IMR-90 (cell line): ENCODE measurements around the gene ARHGEF37. TPM values are rescaled to one million over a fixed set of nuclear protein-coding genes. Genes with fewer than 3 reads are reported as not detected.

Experiments used
- ATAC-seq: fragments of 200-7000 bp; cut with Tn5 transposase; 2 replicates; pipeline ENCODE4 v1.9.1; 2020; ENCODE audit warnings: low read depth, mild to moderate bottlenecking, moderate library complexity
- BruUV-seq: library from RNA; stranded (reverse); fragments of 400-500 nt; replicated peaks from 2 replicates; lab custom pipeline; 2021; lab: Mats Ljungman, UMichigan
- CTCF ChIA-PET: fragments of 300-600 bp; formaldehyde crosslinking; extraction: SDS; loops from one replicate; lab custom pipeline; 2021; ENCODE audit warnings: antibody characterized with exemption; lab: Yijun Ruan, JAX
- POLR2A ChIA-PET: fragments of 300-600 bp; sonication (Branson Sonifier 250); formaldehyde crosslinking; loops from one replicate; lab custom pipeline; 2022; ENCODE audit warnings: antibody characterized with exemption; ENCODE audit not compliant: unreplicated experiment; lab: Charles Lee
- DNase-seq: peaks from one replicate; pipeline ENCODE4 v3.0.0; 2013
- H2AFZ ChIP-seq: replicated peaks from 2 replicates; pipeline ENCODE3; 2013; ENCODE audit warnings: low read length, mild to moderate bottlenecking; ENCODE audit not compliant: poor library complexity
- H2AK5ac ChIP-seq: 2 replicates; pipeline ENCODE4 v1.6.1; 2013; ENCODE audit warnings: low read depth, low read length, inconsistent platforms
- H2AK9ac ChIP-seq: replicated peaks from 2 replicates; pipeline ENCODE3; 2013; ENCODE audit warnings: mild to moderate bottlenecking, low read depth, low read length, moderate library complexity; ENCODE audit not compliant: poor library complexity
- H2BK120ac ChIP-seq: 2 replicates; pipeline ENCODE4 v1.6.1; 2013; ENCODE audit warnings: low read depth, low read length, inconsistent platforms
- H2BK15ac ChIP-seq: 3 replicates; pipeline ENCODE4 v1.6.1; 2013; ENCODE audit warnings: low read depth, low read length, inconsistent platforms
- H2BK20ac ChIP-seq: 2 replicates; pipeline ENCODE4 v1.6.1; 2013; ENCODE audit warnings: low read depth, mild to moderate bottlenecking, inconsistent platforms, low read length, moderate library complexity
- H2BK5ac ChIP-seq: 2 replicates; pipeline ENCODE4 v1.6.1; 2013; ENCODE audit warnings: mild to moderate bottlenecking, low read depth, low read length, inconsistent platforms; ENCODE audit not compliant: poor library complexity, severe bottlenecking
- H3K14ac ChIP-seq: replicated peaks from 2 replicates; pipeline ENCODE4 v1.6.1; 2013; ENCODE audit warnings: low read depth, low read length, inconsistent platforms
- H3K18ac ChIP-seq: 2 replicates; pipeline ENCODE4 v1.6.1; 2013; ENCODE audit warnings: low read depth, low read length, control low read depth
- H3K23ac ChIP-seq: 2 replicates; pipeline ENCODE4 v1.6.1; 2013; ENCODE audit warnings: low read depth, low read length, inconsistent platforms
- H3K27ac ChIP-seq: 2 replicates; pipeline ENCODE4 v1.5.1; 2013; ENCODE audit warnings: mild to moderate bottlenecking, control low read depth, low read length; ENCODE audit not compliant: insufficient read depth
- H3K27me3 ChIP-seq: 2 replicates; pipeline ENCODE4 v1.6.1; 2013; ENCODE audit warnings: low read length; ENCODE audit not compliant: control insufficient read depth, insufficient read depth
- H3K36me3 ChIP-seq: 2 replicates; pipeline ENCODE4 v1.6.1; 2013; ENCODE audit warnings: low read length, mixed read lengths; ENCODE audit not compliant: control insufficient read depth, insufficient read depth
- H3K4ac ChIP-seq: 2 replicates; pipeline ENCODE4 v1.6.1; 2013; ENCODE audit warnings: low read depth, low read length, inconsistent platforms
- H3K4me1 ChIP-seq: 2 replicates; pipeline ENCODE4 v1.6.1; 2013; ENCODE audit warnings: low read length, mixed read lengths; ENCODE audit not compliant: control insufficient read depth, insufficient read depth
- H3K4me2 ChIP-seq: 2 replicates; pipeline ENCODE4 v1.6.1; 2013; ENCODE audit warnings: low read depth, mild to moderate bottlenecking, control low read depth, low read length, moderate library complexity
- H3K4me3 ChIP-seq: 2 replicates; pipeline ENCODE4 v1.5.1; 2013; ENCODE audit warnings: low read depth, mild to moderate bottlenecking, control low read depth, low read length, moderate library complexity; ENCODE audit not compliant: insufficient read depth
- H3K56ac ChIP-seq: 2 replicates; pipeline ENCODE4 v1.6.1; 2013; ENCODE audit warnings: low read length, inconsistent platforms; ENCODE audit not compliant: insufficient read depth; ENCODE audit errors: extremely low read depth
- H3K79me1 ChIP-seq, 2 experiments: 2 replicates each; pipeline ENCODE4 v1.6.1; 2013; ENCODE audit warnings: low read length in 2 of 2, inconsistent platforms in 1 of 2, low read depth in 1 of 2
- H3K9ac ChIP-seq: 2 replicates; pipeline ENCODE4 v1.6.1; 2013; ENCODE audit warnings: low read depth, low read length, control low read depth
- H3K9me1 ChIP-seq: 2 replicates; pipeline ENCODE4 v1.6.1; 2013; ENCODE audit warnings: low read length, inconsistent platforms; ENCODE audit not compliant: insufficient read depth
- H3K9me3 ChIP-seq: 2 replicates; pipeline ENCODE4 v1.6.1; 2013; ENCODE audit warnings: low read length; ENCODE audit not compliant: control insufficient read depth, insufficient read depth
- H4K20me1 ChIP-seq: 2 replicates; pipeline ENCODE4 v1.6.1; 2013; ENCODE audit warnings: low read length, inconsistent platforms; ENCODE audit not compliant: insufficient read depth
- H4K5ac ChIP-seq: 2 replicates; pipeline ENCODE4 v1.6.1; 2013; ENCODE audit warnings: mild to moderate bottlenecking, low read depth, low read length, control low read depth
- H4K8ac ChIP-seq, 2 experiments: 2 replicates each; pipeline ENCODE4 v1.6.1; 2013; ENCODE audit warnings: low read depth in 2 of 2, low read length in 2 of 2, control low read depth in 1 of 2, inconsistent platforms in 1 of 2
- H4K91ac ChIP-seq: 2 replicates; pipeline ENCODE4 v1.6.1; 2013; ENCODE audit warnings: low read depth, low read length, inconsistent platforms; ENCODE audit not compliant: insufficient read depth
- MAZ ChIP-seq: IDR thresholded peaks from 2 replicates; pipeline ENCODE4 v1.6.1; 2012; ENCODE audit warnings: low read depth, mild to moderate bottlenecking, low read length, improper control_type of control experiment, moderate library complexity, borderline replicate concordance
- RCOR1 ChIP-seq: IDR thresholded peaks from 2 replicates; pipeline ENCODE4 v1.6.1; 2012; ENCODE audit warnings: mild to moderate bottlenecking, low read length, improper control_type of control experiment; ENCODE audit not compliant: insufficient replicate concordance
- whole genome bisulfite sequencing, 2 experiments: methylation state at CpG; one replicate each; pipeline versions ENCODE4 v1.1.5 to v1.1.7; 2013; ENCODE audit warnings: missing lambda C conversion rate in 2 of 2; ENCODE audit not compliant: insufficient read length in 1 of 2; ENCODE audit errors: extremely low coverage in 2 of 2; 5-methylcytosine and 5-hydroxymethylcytosine counted together
- dilution Hi-C: fragments of 300-500 bp; cut with HindIII; formaldehyde crosslinking; loops from one replicate; pipeline ENCODE4 v1.14.3; 2018; ENCODE audit warnings: low sequenced_read_pairs; ENCODE audit not compliant: unreplicated experiment
- in situ Hi-C: fragments of 300-500 bp; cut with MboI; formaldehyde crosslinking; loops from 3 replicates; pipeline ENCODE4 v1.14.3; 2019; ENCODE audit warnings: low sequenced_read_pairs, inconsistent platforms, mixed read lengths
- intact Hi-C: fragments of 100-400 bp; cut with micrococcal nuclease; formaldehyde crosslinking; loops from 2 replicates; pipeline ENCODE4 v1.10.0; 2022
- polyA plus RNA-seq, 3 experiments: library from polyadenylated mRNA; depleted of rRNA; stranded (reverse); fragments of >200 nt; gene quantifications; 2 replicates each; pipeline ENCODE4 v1.2.3, GENCODE V29; 2012; ENCODE audit warnings: low replicate concordance in 1 of 3
- total RNA-seq: library from RNA; depleted of rRNA; stranded (reverse); fragments of >200 nt; gene quantifications from 2 replicates; pipeline ENCODE4 v1.2.3, GENCODE V29; 2012
- TF ChIP-seq, protein P1 (sequence below): fragments of 150-350 bp; IDR thresholded peaks from 2 replicates; pipeline ENCODE4 v1.6.1; 2017; ENCODE audit warnings: mild to moderate bottlenecking, antibody characterized with exemption, low read length, low read depth

ARHGEF37 gene
- total and polyA plus RNA-seq, 2 of the 4 experiments (the other 2 are of a cell fraction), result 0.39 to 0.54 TPM

DNA sequence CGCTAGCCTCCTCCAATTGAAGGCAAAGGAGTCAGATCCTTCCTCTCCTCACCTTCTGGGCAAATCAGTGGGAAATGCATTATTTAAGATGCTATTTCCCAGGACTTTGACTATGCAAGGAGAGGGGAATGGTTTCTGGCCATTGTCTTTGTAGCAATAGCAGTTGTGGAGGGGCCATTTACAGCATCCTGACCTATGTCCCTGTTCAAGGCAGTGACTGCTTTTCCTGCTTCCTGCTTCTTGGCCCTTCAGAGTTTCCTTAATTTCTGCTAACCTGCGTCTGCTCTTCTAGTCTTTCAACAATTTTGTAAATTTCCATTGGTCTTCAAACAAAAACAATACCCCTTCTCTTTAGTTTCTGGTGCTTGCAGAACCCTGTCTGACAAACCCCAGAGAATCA is 76.0 kb downstream of the ARHGEF37 start:
- H3K4me2 ChIP-seq, result no peak overlapping the region
- BruUV-seq, result no TSS peak
- WGBS, 2 experiments, result no CpG with 5 or more reads among the region's 2 CpGs
- H3K23ac ChIP-seq, result no peak overlapping the region
- no peak overlapping the region for H3K4ac ChIP-seq
- DNase-seq (no peak), ATAC-seq (no peak)
- no peak overlapping the region for H2BK120ac ChIP-seq
- no peak overlapping the region for H3K9ac ChIP-seq
- H4K20me1 ChIP-seq, result no peaks in the 10 kb centered on the region
- H3K4me3 ChIP-seq, result no peak overlapping the region
- H4K8ac ChIP-seq, result no peak overlapping the region
- H3K14ac ChIP-seq, result no peak overlapping the region
- H3K79me1 ChIP-seq, result no peaks in the 10 kb centered on the region
- no peak overlapping the region for H2BK5ac ChIP-seq
- ChIA-PET POLR2A (no interaction called here), CTCF (interaction anchor here (1.1 kb wide), 1 partner anchor 10 kb away, joined by 3 read pairs; no protein-coding TSS in a partner anchor)
- no peak overlapping the region for H4K91ac ChIP-seq
- H3K4me1 ChIP-seq, result no peaks in the 10 kb centered on the region
- H3K56ac ChIP-seq, result no peak overlapping the region
- H2AK5ac ChIP-seq, result no peak overlapping the region
- H2AFZ ChIP-seq, result no peak overlapping the region
- H3K27ac ChIP-seq, result no peak overlapping the region
- no peak overlapping the region for H2BK20ac ChIP-seq
- peaks cover 39% of the 10 kb centered on the region for H3K27me3 ChIP-seq
- H3K9me3 ChIP-seq, result peaks cover 9% of the 10 kb centered on the region
- H3K9me1 ChIP-seq, result no peaks in the 10 kb centered on the region
- H3K36me3 ChIP-seq, result no peaks in the 10 kb centered on the region
- in situ Hi-C loops (no loop called here), dilution Hi-C loops (no loop called here), intact Hi-C loops (no loop called here)
- H4K5ac ChIP-seq, result no peak overlapping the region
- H3K18ac ChIP-seq, result no peak overlapping the region
- TF ChIP-seq MAZ (no peak), RCOR1 (no peak)
- TF ChIP-seq, protein P1, sequence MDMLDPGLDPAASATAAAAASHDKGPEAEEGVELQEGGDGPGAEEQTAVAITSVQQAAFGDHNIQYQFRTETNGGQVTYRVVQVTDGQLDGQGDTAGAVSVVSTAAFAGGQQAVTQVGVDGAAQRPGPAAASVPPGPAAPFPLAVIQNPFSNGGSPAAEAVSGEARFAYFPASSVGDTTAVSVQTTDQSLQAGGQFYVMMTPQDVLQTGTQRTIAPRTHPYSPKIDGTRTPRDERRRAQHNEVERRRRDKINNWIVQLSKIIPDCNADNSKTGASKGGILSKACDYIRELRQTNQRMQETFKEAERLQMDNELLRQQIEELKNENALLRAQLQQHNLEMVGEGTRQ, result no peak
- no peak overlapping the region for H2AK9ac ChIP-seq
- no peak overlapping the region for H2BK15ac ChIP-seq
